ENCODE data around the gene SDF2.
A peak's percentile ranks its signal among the peaks of the same experiment; 100 is the strongest.

Gene SDF2

GRCh38 chr17:28675490-28675889 lies 13.8 kb upstream of the SDF2 start:
- TF ChIP-seq CTCF (conservative IDR thresholded peaks at IDR 0.05; ENCODE audit: low read length), result no peak
- no peak for TF ChIP-seq EZH2phosphoT487 (IDR thresholded peaks at IDR 0.05; ENCODE audit: borderline replicate concordance)
- H3K9me2 ChIP-seq (replicated peaks; ENCODE audit: low read depth, low read length), result no peaks in the 10 kb centered on the region

GRCh38 chr17:28669918-28670317 lies 8.2 kb upstream of the SDF2 start:
- Histone ChIP-seq H3K4me2 (ENCODE audit: low read depth, low read length, poor library complexity, severe bottlenecking) (no peak overlapping the region), H2AFZ (ENCODE audit: low read length) (no peak overlapping the region), H3F3A (ENCODE audit: low read depth) (no peaks in the 10 kb centered on the region), H3K4me1 (ENCODE audit: insufficient read depth, low read length, poor library complexity, severe bottlenecking) (peaks cover 12% of the 10 kb centered on the region), H3K36me3 (ENCODE audit: insufficient read depth, low read length) (peaks cover 41% of the 10 kb centered on the region), H3K79me2 (ENCODE audit: insufficient read depth, low read length) (peaks cover 42% of the 10 kb centered on the region), H4K20me1 (ENCODE audit: insufficient read depth, low read length, poor library complexity, severe bottlenecking) (peaks cover 31% of the 10 kb centered on the region), H3K9me2 (replicated peaks; ENCODE audit: low read depth, low read length) (no peaks in the 10 kb centered on the region), H3K4me3 (ENCODE audit: low read length, poor library complexity, severe bottlenecking) (no peak overlapping the region), H3K9ac (ENCODE audit: low read depth, low read length, poor library complexity, severe bottlenecking) (no peak overlapping the region), H3K9me3 (ENCODE audit: insufficient read depth, low read depth, low read length) (no peaks in the 10 kb centered on the region), H3K27me3 (ENCODE audit: insufficient read depth, low read length, poor library complexity, severe bottlenecking) (no peaks in the 10 kb centered on the region)
- TF ChIP-seq EZH2phosphoT487 (IDR thresholded peaks at IDR 0.05; ENCODE audit: borderline replicate concordance) (no peak), CTCF (conservative IDR thresholded peaks at IDR 0.05; ENCODE audit: low read length) (no peak)

More at GRCh38 chr17:28675490-28675889, 13.8 kb upstream of the SDF2 start:
- Histone ChIP-seq H3K79me2 (ENCODE audit: insufficient read depth, low read length) (no peaks in the 10 kb centered on the region), H3K4me1 (ENCODE audit: insufficient read depth, low read length, poor library complexity, severe bottlenecking) (no peaks in the 10 kb centered on the region), H4K20me1 (ENCODE audit: insufficient read depth, low read length, poor library complexity, severe bottlenecking) (no peaks in the 10 kb centered on the region), H3K4me2 (ENCODE audit: low read depth, low read length, poor library complexity, severe bottlenecking) (no peak overlapping the region), H3K9me3 (ENCODE audit: insufficient read depth, low read depth, low read length) (no peaks in the 10 kb centered on the region), H2AFZ (ENCODE audit: low read length) (no peak overlapping the region), H3K9ac (ENCODE audit: low read depth, low read length, poor library complexity, severe bottlenecking) (no peak overlapping the region), H3F3A (ENCODE audit: low read depth) (no peaks in the 10 kb centered on the region), H3K4me3 (ENCODE audit: low read length, poor library complexity, severe bottlenecking) (no peak overlapping the region), H3K36me3 (ENCODE audit: insufficient read depth, low read length) (peaks cover 83% of the 10 kb centered on the region), H3K27me3 (ENCODE audit: insufficient read depth, low read length, poor library complexity, severe bottlenecking) (no peaks in the 10 kb centered on the region)

- Histone ChIP-seq H3K9ac (ENCODE audit: low read depth, low read length, poor library complexity, severe bottlenecking) (peak overlapping the region; percentile 11), H3K36me3 (ENCODE audit: insufficient read depth, low read length) (peaks cover 20% of the 10 kb centered on the region; the same call in 1 of the 2 replicates), H3K9me2 (replicated peaks; ENCODE audit: low read depth, low read length) (no peaks in the 10 kb centered on the region)
Observed at GRCh38 chr17:28667870-28668269, 6.2 kb upstream of the SDF2 start.

More at GRCh38 chr17:28667870-28668269, 6.2 kb upstream of the SDF2 start:
- H3K79me2 ChIP-seq (ENCODE audit: insufficient read depth, low read length), result peaks cover 62% of the 10 kb centered on the region
- H3F3A ChIP-seq (ENCODE audit: low read depth), result no peaks in the 10 kb centered on the region
- H3K4me1 ChIP-seq (ENCODE audit: insufficient read depth, low read length, poor library complexity, severe bottlenecking), result peaks cover 31% of the 10 kb centered on the region
- no peak overlapping the region for H2AFZ ChIP-seq (ENCODE audit: low read length)
- peaks cover 49% of the 10 kb centered on the region for H4K20me1 ChIP-seq (ENCODE audit: insufficient read depth, low read length, poor library complexity, severe bottlenecking)
- no peak for TF ChIP-seq EZH2phosphoT487 (IDR thresholded peaks at IDR 0.05; ENCODE audit: borderline replicate concordance)
- TF ChIP-seq CTCF (conservative IDR thresholded peaks at IDR 0.05; ENCODE audit: low read length), result no peak
- no peaks in the 10 kb centered on the region for H3K27me3 ChIP-seq (ENCODE audit: insufficient read depth, low read length, poor library complexity, severe bottlenecking)
- H3K4me3 ChIP-seq (ENCODE audit: low read length, poor library complexity, severe bottlenecking), result no peak overlapping the region
- no peak overlapping the region for H3K4me2 ChIP-seq (ENCODE audit: low read depth, low read length, poor library complexity, severe bottlenecking)
- no peaks in the 10 kb centered on the region for H3K9me3 ChIP-seq (ENCODE audit: insufficient read depth, low read depth, low read length)

Measured in Loucy (cell line).